Measurements from ENCODE around the gene RTKN2.
"Not testable (repeated sequence)": the region's sequence is repeated elsewhere in the genome, so short reads cannot be mapped to it uniquely, and the experiment has no call there.

RTKN2 gene

DNA sequence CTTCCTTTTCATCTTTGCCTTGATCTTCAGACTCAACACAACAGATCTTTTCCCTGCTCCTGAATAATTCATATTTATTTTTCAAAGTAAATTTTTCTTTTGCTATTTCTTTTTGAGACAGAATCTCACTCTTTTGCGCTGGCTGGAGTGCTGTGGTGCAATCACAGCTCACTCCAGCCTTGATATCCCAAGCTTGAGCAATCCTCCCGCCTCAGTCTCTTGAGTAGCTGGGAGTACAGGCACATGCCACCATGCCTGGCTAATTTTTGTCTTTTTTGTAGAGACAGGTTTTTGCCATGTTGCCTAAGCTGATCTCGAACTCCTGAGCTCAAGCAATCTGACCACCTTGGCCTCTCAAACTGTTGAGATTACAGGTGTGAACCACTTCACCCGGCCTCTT is 9.2 kb downstream of the RTKN2 start:
- no peak for DNase-seq

GRCh38 chr10:62258926-62259325 is 9.7 kb downstream of the RTKN2 start:
- no peak for DNase-seq

- DNase-seq = no peak
Measured at GRCh38 chr10:62253704-62254103, 14.9 kb downstream of the RTKN2 start.

DNA sequence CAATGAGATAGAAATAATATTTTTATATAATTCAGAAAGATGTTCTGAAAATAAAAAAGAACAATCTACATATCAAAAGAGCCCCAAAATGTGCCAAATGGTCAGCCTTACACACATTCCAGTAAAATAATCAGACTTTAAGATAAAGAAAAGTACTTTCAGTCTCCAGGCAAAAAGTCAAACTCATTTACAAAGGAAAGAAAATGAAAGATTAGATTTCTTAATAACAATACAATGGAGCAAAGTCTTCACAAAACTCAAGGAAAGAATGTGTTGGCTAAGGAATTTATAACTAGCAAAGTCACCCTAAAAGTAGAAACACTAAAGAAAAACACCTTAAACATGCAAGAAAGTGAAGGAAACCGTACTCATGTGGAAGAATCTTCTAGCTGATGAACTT is 16.6 kb downstream of the RTKN2 start:
- no peak for DNase-seq

DNA sequence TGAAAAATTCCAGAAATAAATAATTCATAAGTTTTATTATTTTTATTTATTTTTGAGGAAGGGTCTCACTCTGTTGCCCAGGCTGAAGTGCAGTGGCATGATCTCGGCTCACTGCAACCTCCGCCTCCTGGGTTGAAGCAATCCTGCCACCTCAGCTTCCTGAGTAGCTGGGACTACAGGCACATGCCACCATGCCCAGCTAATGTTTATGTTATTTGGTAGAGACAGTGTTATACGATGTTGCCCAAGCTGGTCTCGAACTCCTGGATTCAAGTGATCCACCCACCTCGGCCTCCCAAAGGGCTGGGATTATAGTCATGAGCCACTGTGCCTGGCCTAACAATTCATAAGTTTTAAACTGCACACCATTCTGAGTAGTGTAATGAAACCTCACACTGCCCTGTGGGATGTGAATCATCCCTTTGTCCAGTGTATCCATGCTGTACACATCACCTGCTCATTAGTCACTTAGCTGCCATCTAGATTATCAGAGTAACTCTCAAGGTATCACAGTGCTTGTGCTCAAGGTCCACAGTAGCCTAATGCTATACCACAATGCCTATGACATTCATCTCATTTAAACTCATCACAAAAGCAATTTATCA is 17.9 kb downstream of the RTKN2 start:
- no peak for DNase-seq

GRCh38 chr10:62249957-62250356 is 18.7 kb downstream of the RTKN2 start:
- DNase-seq = no peak

GRCh38 chr10:62248465-62248864 is 20.2 kb downstream of the RTKN2 start:
- DNase-seq = no peak

GRCh38 chr10:62244785-62245467 is 23.7 kb downstream of the RTKN2 start:
- peak; percentile 27 for DNase-seq

GRCh38 chr10:62244088-62244487 is 24.6 kb downstream of the RTKN2 start:
- no peak for DNase-seq

DNA sequence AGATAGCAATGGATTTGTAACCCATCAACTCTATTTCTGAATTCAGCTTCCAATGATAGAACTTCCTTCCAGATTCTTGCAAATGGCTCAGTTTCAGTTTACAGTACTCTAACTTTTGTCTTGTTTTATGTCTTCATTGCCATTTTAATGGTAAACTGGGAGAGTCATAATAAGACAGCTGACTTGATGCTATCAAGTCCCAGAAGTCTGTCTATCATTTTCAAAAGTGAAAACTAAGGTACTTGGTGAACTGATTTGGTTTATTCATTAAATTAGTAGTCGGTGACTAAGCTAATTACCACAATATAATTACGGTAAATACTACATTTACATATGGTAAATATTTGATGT is 25.0 kb downstream of the RTKN2 start:
- DNase-seq = no peak

DNA sequence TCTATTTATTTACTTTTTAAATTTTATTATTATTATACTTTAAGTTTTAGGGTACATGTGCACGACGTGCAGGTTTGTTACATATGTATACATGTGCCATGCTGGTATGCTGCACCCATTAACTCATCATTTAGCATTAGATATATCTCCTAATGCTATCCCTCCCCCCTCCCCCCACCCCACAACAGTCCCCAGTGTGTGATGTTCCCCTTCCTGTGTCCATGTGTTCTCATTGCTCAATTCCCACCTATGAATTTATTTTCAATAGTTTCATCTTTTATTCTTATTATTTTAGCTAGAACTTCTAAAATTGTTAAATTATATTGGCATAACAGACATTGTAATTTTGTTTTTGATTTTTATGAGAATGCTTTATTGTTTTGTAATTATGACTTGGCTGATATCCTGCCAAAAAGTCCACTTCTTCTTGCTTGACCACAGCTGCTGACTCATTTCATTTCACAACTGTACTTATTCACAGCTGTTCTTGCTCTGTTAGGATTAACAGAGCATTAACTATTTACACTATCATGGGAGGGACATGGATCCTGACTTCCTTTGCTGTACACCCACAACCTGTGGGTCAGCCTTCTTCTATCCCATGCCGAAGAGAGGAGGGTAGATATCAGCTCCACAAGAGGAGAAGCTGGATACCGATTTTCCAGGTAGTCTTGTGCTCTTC is 25.5 kb downstream of the RTKN2 start:
- DNase-seq = not testable (repeated sequence)

- DNase-seq = not testable (repeated sequence)
Measured at GRCh38 chr10:62241521-62241920, 27.1 kb downstream of the RTKN2 start.

- DNase-seq = no peak
Measured at GRCh38 chr10:62239994-62240393, 28.6 kb downstream of the RTKN2 start.

DNA sequence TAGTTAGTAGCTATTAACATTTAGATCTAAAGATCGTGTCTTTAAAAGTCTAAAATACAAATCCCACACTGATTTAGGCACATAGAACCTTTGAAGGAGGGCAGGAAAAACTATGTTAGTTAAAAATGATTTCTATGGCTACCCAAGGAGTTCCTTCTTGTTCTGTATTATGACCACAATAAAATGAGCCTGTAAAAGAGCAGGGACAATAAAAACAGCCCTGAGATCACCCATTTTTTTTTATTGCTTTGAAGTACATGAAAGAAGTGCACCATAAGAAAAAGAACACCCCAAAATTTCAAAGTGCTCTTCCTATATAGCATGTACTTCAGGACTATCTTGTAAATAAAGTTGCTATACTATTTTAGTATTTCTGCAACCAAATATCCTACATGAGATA is 29.8 kb downstream of the RTKN2 start:
- no peak for DNase-seq

GRCh38 chr10:62237966-62238365 is 30.7 kb downstream of the RTKN2 start:
- DNase-seq = no peak

DNA sequence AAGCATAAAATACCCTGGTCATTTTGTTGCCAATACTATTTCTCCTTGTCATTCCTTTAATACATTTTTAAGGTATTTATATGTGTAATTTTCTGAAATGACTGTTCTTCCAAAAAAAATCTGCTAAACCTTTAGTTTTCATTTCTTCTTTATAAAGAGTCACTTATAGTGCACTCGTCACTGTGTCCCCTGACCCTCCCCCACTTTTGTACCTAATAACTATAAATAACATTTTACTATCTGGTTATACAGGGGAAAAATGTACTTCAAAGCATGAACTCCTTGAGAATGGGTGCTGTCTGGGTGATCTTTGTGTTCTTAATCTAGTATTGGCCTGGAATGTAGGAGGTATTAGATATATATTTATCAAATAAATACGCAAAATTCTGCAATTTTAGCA is 31.1 kb downstream of the RTKN2 start:
- no peak for DNase-seq

- no peak for DNase-seq
Measured at GRCh38 chr10:62234077-62234605, 34.5 kb downstream of the RTKN2 start.

DNA sequence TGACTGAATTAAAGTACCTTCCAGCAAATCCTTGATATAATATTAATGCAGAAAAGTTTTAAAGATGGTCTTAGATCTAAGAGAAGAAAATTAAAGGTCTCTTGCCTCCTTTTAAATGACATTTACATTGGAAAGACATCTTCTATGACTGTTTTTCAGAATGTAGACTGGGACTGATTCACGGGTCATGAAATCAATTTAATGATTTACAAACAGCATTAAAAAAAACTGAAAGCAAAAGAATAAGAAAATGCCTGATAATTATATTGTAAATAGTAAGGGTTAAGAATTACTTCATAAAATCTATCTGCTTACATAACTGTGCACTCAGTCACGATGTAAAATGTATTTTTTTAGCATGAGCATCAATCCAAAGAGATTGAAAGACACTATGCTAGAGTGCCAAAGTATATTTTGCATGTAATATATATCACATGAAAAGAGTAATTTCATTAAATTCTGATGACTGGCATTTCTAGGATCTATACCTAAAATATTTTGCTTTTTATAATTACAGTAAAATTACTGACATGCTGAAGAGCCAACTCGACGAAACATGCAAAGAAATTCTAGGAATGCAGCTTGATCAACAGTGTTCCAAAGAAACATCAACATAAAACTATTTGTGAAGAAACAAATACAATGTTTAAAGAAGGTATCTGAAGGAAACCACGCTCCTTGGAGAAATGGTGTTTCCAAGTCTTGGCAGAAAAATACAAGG is 35.1 kb downstream of the RTKN2 start:
- no peak for DNase-seq

- DNase-seq = no peak
Measured at GRCh38 chr10:62231805-62232204, 36.8 kb downstream of the RTKN2 start.

- DNase-seq = no peak
Measured at GRCh38 chr10:62231371-62231770, 37.3 kb downstream of the RTKN2 start.

GRCh38 chr10:62230344-62231121 is 38.1 kb downstream of the RTKN2 start:
- no peak for DNase-seq

GRCh38 chr10:62225362-62225761 is 43.3 kb downstream of the RTKN2 start:
- DNase-seq = no peak

DNA sequence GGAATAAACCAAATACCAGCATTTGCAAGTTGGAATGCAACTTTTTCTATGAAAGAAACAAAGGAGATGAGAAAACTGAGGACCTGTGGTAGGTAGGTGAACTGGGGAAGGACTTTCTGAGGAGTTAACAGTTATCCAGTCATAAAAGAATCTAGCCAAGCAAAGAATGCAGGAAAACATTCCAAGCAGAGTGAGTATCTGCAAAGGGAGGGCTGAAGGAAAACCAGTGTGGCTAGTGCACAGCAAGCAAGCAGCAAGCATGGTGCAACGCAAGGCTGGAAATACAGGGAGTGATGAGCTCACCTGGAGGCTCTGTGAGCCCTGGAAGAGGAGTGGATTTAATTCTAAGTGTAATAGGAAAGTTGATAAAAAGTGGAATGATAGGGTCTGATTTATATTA is 44.0 kb downstream of the RTKN2 start:
- no peak for DNase-seq

Measured in NCI-H1048 (cell line).